ENCODE results near the gene SYNE3. TPM values are rescaled to one million over a fixed set of nuclear protein-coding genes. Genes with fewer than 3 reads are reported as not detected.

SYNE3 gene
- polyA plus RNA-seq, 1 donor (not counting 4 experiments of a cell fraction or from before 2014, with no cell fraction given) = 1.0 TPM

DNA sequence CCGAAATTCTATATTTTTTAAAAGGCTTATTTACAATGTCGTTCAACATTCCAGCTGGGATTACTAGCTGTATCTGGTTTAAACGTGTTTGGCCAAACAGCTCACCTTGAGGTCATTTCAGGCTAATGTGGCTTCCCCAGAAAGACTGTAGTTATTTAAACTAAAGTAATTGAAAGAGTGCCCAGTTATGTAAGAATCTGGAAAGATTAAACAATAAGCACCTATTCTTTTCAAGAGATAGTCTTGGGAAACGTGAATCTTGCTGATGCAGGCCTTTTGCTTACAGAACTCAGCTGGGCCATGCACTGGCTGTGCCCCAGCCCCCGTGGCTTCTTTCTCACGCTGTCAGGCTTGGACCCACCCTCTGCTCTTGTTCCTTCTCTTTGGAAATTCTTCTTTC is 42.8 kb upstream of the SYNE3 start:
- Histone ChIP-seq H4K20me1 (ENCODE audit: control insufficient read depth, extremely low read depth, insufficient read depth, low read length) (no peaks in the 10 kb centered on the region), H3K9me3 (ENCODE audit: control insufficient read depth, low read depth, low read length) (no peaks in the 10 kb centered on the region), H3K27me3 (ENCODE audit: control insufficient read depth, extremely low read depth, insufficient read depth, low read length) (no peaks in the 10 kb centered on the region), H3K4me2 (ENCODE audit: control insufficient read depth, extremely low read depth, insufficient read depth, low read depth, low read length) (no peak overlapping the region), H3K9me1 (ENCODE audit: control insufficient read depth, extremely low read depth, insufficient read depth, low read length) (no peaks in the 10 kb centered on the region), H3K36me3 (ENCODE audit: control insufficient read depth in 2 of 2, extremely low read depth in 1 of 2, insufficient read depth in 2 of 2, low read length in 2 of 2) (no peaks in the 10 kb centered on the region), H2AFZ (ENCODE audit: control insufficient read depth, low read length) (no peak overlapping the region), H3K9ac (ENCODE audit: control insufficient read depth, extremely low read depth, insufficient read depth, low read length) (no peak overlapping the region), H3K4me1 (ENCODE audit: control insufficient read depth, extremely low read depth, insufficient read depth, low read length) (no peaks in the 10 kb centered on the region), H3K4me3 (ENCODE audit: control insufficient read depth in 2 of 3, extremely low read depth in 1 of 3, insufficient read depth in 2 of 3, low read depth in 1 of 3, low read length in 3 of 3) (no peak overlapping the region), H3K79me2 (ENCODE audit: control insufficient read depth, insufficient read depth, low read length) (no peaks in the 10 kb centered on the region), H3K27ac (ENCODE audit: control insufficient read depth, insufficient read depth, low read length) (no peak overlapping the region)
- DNase-seq (ENCODE audit: low read depth, low spot score) = no peak
- FAIRE-seq = no peak
- TF ChIP-seq, protein P1, sequence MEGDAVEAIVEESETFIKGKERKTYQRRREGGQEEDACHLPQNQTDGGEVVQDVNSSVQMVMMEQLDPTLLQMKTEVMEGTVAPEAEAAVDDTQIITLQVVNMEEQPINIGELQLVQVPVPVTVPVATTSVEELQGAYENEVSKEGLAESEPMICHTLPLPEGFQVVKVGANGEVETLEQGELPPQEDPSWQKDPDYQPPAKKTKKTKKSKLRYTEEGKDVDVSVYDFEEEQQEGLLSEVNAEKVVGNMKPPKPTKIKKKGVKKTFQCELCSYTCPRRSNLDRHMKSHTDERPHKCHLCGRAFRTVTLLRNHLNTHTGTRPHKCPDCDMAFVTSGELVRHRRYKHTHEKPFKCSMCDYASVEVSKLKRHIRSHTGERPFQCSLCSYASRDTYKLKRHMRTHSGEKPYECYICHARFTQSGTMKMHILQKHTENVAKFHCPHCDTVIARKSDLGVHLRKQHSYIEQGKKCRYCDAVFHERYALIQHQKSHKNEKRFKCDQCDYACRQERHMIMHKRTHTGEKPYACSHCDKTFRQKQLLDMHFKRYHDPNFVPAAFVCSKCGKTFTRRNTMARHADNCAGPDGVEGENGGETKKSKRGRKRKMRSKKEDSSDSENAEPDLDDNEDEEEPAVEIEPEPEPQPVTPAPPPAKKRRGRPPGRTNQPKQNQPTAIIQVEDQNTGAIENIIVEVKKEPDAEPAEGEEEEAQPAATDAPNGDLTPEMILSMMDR (optimal IDR thresholded peaks at IDR 0.05 in 1 of 3, IDR thresholded peaks at IDR 0.05 in 1 of 3, conservative IDR thresholded peaks at IDR 0.05 in 1 of 3; ENCODE audit: extremely low read depth in 1 of 3, insufficient read depth in 2 of 3, low read length in 3 of 3) = no peak
- TF ChIP-seq EZH2 (IDR thresholded peaks at IDR 0.05; ENCODE audit: low read length) = no peak
- dilution Hi-C loops (cut with MboI; ENCODE audit: extremely low pct_ligation_motif_present, low sequenced_read_pairs) = loop anchor here (25.0 kb wide), 1 partner anchor 403 kb away; no protein-coding TSS in a partner anchor

DNA sequence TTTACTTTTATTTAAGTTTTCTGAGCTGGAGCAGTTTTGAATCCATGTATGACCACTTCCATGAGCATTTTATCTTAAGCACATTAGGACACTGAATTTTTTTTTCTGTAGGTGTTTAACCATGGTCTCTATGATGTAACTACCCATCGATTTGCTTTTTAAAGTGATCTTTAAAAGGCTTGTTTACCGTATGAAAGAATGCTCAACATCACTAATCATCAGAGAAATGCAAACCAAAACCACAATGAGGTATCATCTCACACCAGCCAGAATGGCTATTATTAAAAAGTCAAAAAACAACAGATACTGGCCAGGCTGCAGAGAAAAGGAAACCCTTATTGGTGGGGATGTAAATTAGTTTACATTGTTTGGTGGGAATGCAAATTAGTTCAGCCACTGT is 41.4 kb upstream of the SYNE3 start:
- Histone ChIP-seq H3K4me2 (ENCODE audit: control insufficient read depth, extremely low read depth, insufficient read depth, low read depth, low read length) (no peak overlapping the region), H3K9ac (ENCODE audit: control insufficient read depth, extremely low read depth, insufficient read depth, low read length) (no peak overlapping the region), H4K20me1 (ENCODE audit: control insufficient read depth, extremely low read depth, insufficient read depth, low read length) (no peaks in the 10 kb centered on the region), H3K9me3 (ENCODE audit: control insufficient read depth, low read depth, low read length) (no peaks in the 10 kb centered on the region), H2AFZ (ENCODE audit: control insufficient read depth, low read length) (no peak overlapping the region), H3K79me2 (ENCODE audit: control insufficient read depth, insufficient read depth, low read length) (no peaks in the 10 kb centered on the region), H3K36me3 (ENCODE audit: control insufficient read depth in 2 of 2, extremely low read depth in 1 of 2, insufficient read depth in 2 of 2, low read length in 2 of 2) (no peaks in the 10 kb centered on the region), H3K27ac (ENCODE audit: control insufficient read depth, insufficient read depth, low read length) (no peak overlapping the region), H3K4me1 (ENCODE audit: control insufficient read depth, extremely low read depth, insufficient read depth, low read length) (no peaks in the 10 kb centered on the region), H3K9me1 (ENCODE audit: control insufficient read depth, extremely low read depth, insufficient read depth, low read length) (no peaks in the 10 kb centered on the region), H3K27me3 (ENCODE audit: control insufficient read depth, extremely low read depth, insufficient read depth, low read length) (no peaks in the 10 kb centered on the region), H3K4me3 (ENCODE audit: control insufficient read depth in 2 of 3, extremely low read depth in 1 of 3, insufficient read depth in 2 of 3, low read depth in 1 of 3, low read length in 3 of 3) (no peak overlapping the region)
- TF ChIP-seq, protein P1 (optimal IDR thresholded peaks at IDR 0.05 in 1 of 3, IDR thresholded peaks at IDR 0.05 in 1 of 3, conservative IDR thresholded peaks at IDR 0.05 in 1 of 3; ENCODE audit: extremely low read depth in 1 of 3, insufficient read depth in 2 of 3, low read length in 3 of 3) = no peak
- TF ChIP-seq EZH2 (IDR thresholded peaks at IDR 0.05; ENCODE audit: low read length) = no peak
- no peak for FAIRE-seq
- dilution Hi-C loops (cut with MboI; ENCODE audit: extremely low pct_ligation_motif_present, low sequenced_read_pairs) = loop anchor here (25.0 kb wide), 1 partner anchor 404 kb away; no protein-coding TSS in a partner anchor
- DNase-seq (ENCODE audit: low read depth, low spot score) = no peak
